ENCODE data around the gene LAMC2.

Gene LAMC2

GRCh38 chr1:183283286-183283685, 97.2 kb downstream of the LAMC2 start:
- in situ Hi-C loops (cut with HindIII; ENCODE audit: low sequenced_read_pairs) = no loop called here
- no peak for DNase-seq (ENCODE audit: low read depth, low spot score)

GRCh38 chr1:183284086-183284485, 98.0 kb downstream of the LAMC2 start:
- in situ Hi-C loops (cut with HindIII; ENCODE audit: low sequenced_read_pairs) = no loop called here
- DNase-seq (ENCODE audit: low read depth, low spot score) = no peak
- no peak overlapping the region for H3K4me3 ChIP-seq (ENCODE audit: low read depth, low read length)
- TF ChIP-seq CTCF (IDR thresholded peaks at IDR 0.05; ENCODE audit: low read depth, low read length) = no peak

More at GRCh38 chr1:183283286-183283685, 97.2 kb downstream of the LAMC2 start:
- H3K4me3 ChIP-seq (ENCODE audit: low read depth, low read length) = no peak overlapping the region
- TF ChIP-seq CTCF (IDR thresholded peaks at IDR 0.05; ENCODE audit: low read depth, low read length) = no peak

GRCh38 chr1:183285256-183285655, 99.2 kb downstream of the LAMC2 start:
- in situ Hi-C loops (cut with HindIII; ENCODE audit: low sequenced_read_pairs) = no loop called here
- no peak for DNase-seq (ENCODE audit: low read depth, low spot score)
- no peak overlapping the region for H3K4me3 ChIP-seq (ENCODE audit: low read depth, low read length)
- no peak for TF ChIP-seq CTCF (IDR thresholded peaks at IDR 0.05; ENCODE audit: low read depth, low read length)

GRCh38 chr1:183285746-183286145, 99.7 kb downstream of the LAMC2 start:
- in situ Hi-C loops (cut with HindIII; ENCODE audit: low sequenced_read_pairs) = no loop called here
- no peak for DNase-seq (ENCODE audit: low read depth, low spot score)
- H3K4me3 ChIP-seq (ENCODE audit: low read depth, low read length) = no peak overlapping the region
- TF ChIP-seq CTCF (IDR thresholded peaks at IDR 0.05; ENCODE audit: low read depth, low read length) = no peak

GRCh38 chr1:183287191-183287675, 101.2 kb downstream of the LAMC2 start:
- in situ Hi-C loops (cut with HindIII; ENCODE audit: low sequenced_read_pairs) = no loop called here
- no peak overlapping the region for H3K4me3 ChIP-seq (ENCODE audit: low read depth, low read length)
- DNase-seq (ENCODE audit: low read depth, low spot score) = peak; percentile 66
- TF ChIP-seq CTCF (IDR thresholded peaks at IDR 0.05; ENCODE audit: low read depth, low read length) = no peak

- in situ Hi-C loops (cut with HindIII; ENCODE audit: low sequenced_read_pairs) = no loop called here
- no peak overlapping the region for H3K4me3 ChIP-seq (ENCODE audit: low read depth, low read length)
- TF ChIP-seq CTCF (IDR thresholded peaks at IDR 0.05; ENCODE audit: low read depth, low read length) = no peak
- no peak for DNase-seq (ENCODE audit: low read depth, low spot score)
Observed at GRCh38 chr1:183288583-183288982, 102.5 kb downstream of the LAMC2 start.

- no peak for DNase-seq (ENCODE audit: low read depth, low spot score)
- in situ Hi-C loops (cut with HindIII; ENCODE audit: low sequenced_read_pairs) = no loop called here
- H3K4me3 ChIP-seq (ENCODE audit: low read depth, low read length) = no peak overlapping the region
- TF ChIP-seq CTCF (IDR thresholded peaks at IDR 0.05; ENCODE audit: low read depth, low read length) = no peak
Observed at GRCh38 chr1:183289051-183289496, 103.0 kb downstream of the LAMC2 start.

All from astrocyte of the spinal cord (primary cell).